GM12878 (cell line): Measurements from ENCODE around the gene TDRD3. TPM values are rescaled to one million over a fixed set of nuclear protein-coding genes. Genes with fewer than 3 reads are reported as not detected.

ENCODE experiments used
- ATAC-seq: fragments of 200-7000 bp; cut with Tn5 transposase; 3 replicates; pipeline ENCODE4 v1.9.1; 2020; ENCODE audit warnings: mild to moderate bottlenecking, moderate library complexity
- BruUV-seq: library from RNA; stranded (reverse); fragments of 400-500 nt; replicated peaks from 2 replicates; lab custom pipeline; 2021; lab: Mats Ljungman, UMichigan
- CTCF ChIA-PET: fragments of 300-600 bp; sonication (Branson Sonifier 250); formaldehyde crosslinking; extraction: SDS; loops from one replicate; lab custom pipeline; 2021; ENCODE audit warnings: inconsistent platforms; lab: Yijun Ruan, JAX
- POLR2A ChIA-PET: fragments of 350-600 bp; formaldehyde crosslinking; extraction: SDS; loops from one replicate; lab custom pipeline; 2021; ENCODE audit warnings: inconsistent platforms; lab: Charles Lee
- RAD21 ChIA-PET: fragments of 300-600 bp; sonication (Branson Sonifier 250); formaldehyde crosslinking; loops from one replicate; lab custom pipeline; 2023; ENCODE audit warnings: antibody characterized with exemption; ENCODE audit not compliant: unreplicated experiment; lab: Charles Lee
- SMC1A ChIA-PET: fragments of 300-600 bp; sonication (Branson Sonifier 250); formaldehyde crosslinking; loops from one replicate; lab custom pipeline; 2023; ENCODE audit not compliant: unreplicated experiment, uncharacterized antibody; lab: Charles Lee
- DNase-seq: peaks from one replicate; pipeline ENCODE4 v3.0.0-alpha.2; 2011; ENCODE audit warnings: low read depth, low spot score
- FAIRE-seq: peaks from 3 replicates; lab custom pipeline; 2011; peaks lifted over from hg19 to GRCh38; lab: Jason Lieb, UNC
- H2AFZ ChIP-seq: 2 replicates; pipeline ENCODE4 v1.6.0; 2011; ENCODE audit warnings: low read depth, low read length, control low read depth; ENCODE audit not compliant: control insufficient read depth
- H3K27ac ChIP-seq: 2 replicates; pipeline ENCODE4 v1.5.1; 2011; ENCODE audit warnings: control low read depth; ENCODE audit not compliant: control insufficient read depth, insufficient read depth
- H3K27me3 ChIP-seq, 2 experiments: replicated peaks in 1 of 2; 2 replicates each; pipeline versions ENCODE4 v1.6.0 to v1.6.1; 2011; ENCODE audit warnings: low read length in 1 of 2; ENCODE audit not compliant: control insufficient read depth in 2 of 2, insufficient read depth in 2 of 2
- H3K36me3 ChIP-seq, 2 experiments: 2 replicates each; pipeline ENCODE4 v1.5.1; 2011; ENCODE audit warnings: low read length in 1 of 2; ENCODE audit not compliant: control insufficient read depth in 2 of 2, insufficient read depth in 2 of 2
- H3K4me1 ChIP-seq: 2 replicates; pipeline ENCODE4 v1.6.1; 2011; ENCODE audit warnings: mild to moderate bottlenecking, low read length, moderate library complexity, mixed read lengths; ENCODE audit not compliant: control insufficient read depth, insufficient read depth
- H3K4me2 ChIP-seq: 2 replicates; pipeline ENCODE4 v1.6.0; 2011; ENCODE audit warnings: control low read depth; ENCODE audit not compliant: control insufficient read depth, insufficient read depth
- H3K4me3 ChIP-seq: fragments of 200-600 bp; sonication (generic); 2 replicates; pipeline ENCODE4 v1.5.1; 2016
- H3K79me2 ChIP-seq: 2 replicates; pipeline ENCODE4 v1.6.0; 2011; ENCODE audit warnings: low read length; ENCODE audit not compliant: control insufficient read depth, insufficient read depth
- H3K9ac ChIP-seq: 2 replicates; pipeline ENCODE4 v1.8.0; 2011; ENCODE audit warnings: low read length, control low read depth, mixed read lengths; ENCODE audit not compliant: control insufficient read depth, insufficient read depth
- H3K9me3 ChIP-seq: replicated peaks from 3 replicates; pipeline ENCODE4 v1.5.1; 2011; ENCODE audit warnings: mild to moderate bottlenecking, low read length; ENCODE audit not compliant: control insufficient read depth, insufficient read depth
- H4K20me1 ChIP-seq: 2 replicates; pipeline ENCODE4 v1.6.0; 2011; ENCODE audit not compliant: control insufficient read depth, insufficient read depth
- RUNX3 ChIP-seq: IDR thresholded peaks from 2 replicates; pipeline ENCODE4 v1.6.1; 2012; ENCODE audit warnings: low read length, inconsistent platforms
- SMC3 ChIP-seq: IDR thresholded peaks from 2 replicates; pipeline ENCODE4 v1.6.1; 2011; ENCODE audit warnings: low read length, improper control_type of control experiment, borderline replicate concordance
- WGBS: methylation state at CpG from one replicate; pipeline ENCODE4 v1.1.6; 2016; ENCODE audit warnings: low lambda C conversion rate; ENCODE audit not compliant: insufficient replicate concordance, insufficient coverage; ENCODE audit errors: missing lambda C conversion rate; 5-methylcytosine and 5-hydroxymethylcytosine counted together
- in situ Hi-C: fragments of 300-500 bp; cut with MboI; formaldehyde crosslinking; loops from 9 replicates; pipeline ENCODE4 v1.14.3; 2018; ENCODE audit warnings: mixed read lengths
- intact Hi-C: fragments of 100-400 bp; cut with micrococcal nuclease; formaldehyde crosslinking; loops from one replicate; pipeline ENCODE4 v1.14.2; 2022; ENCODE audit not compliant: unreplicated experiment
- polyA plus RNA-seq, 11 experiments: library from polyadenylated mRNA; depleted of rRNA in 4 of 11; unstranded in 6 of 11; stranded (reverse) in 5 of 11; fragments of >200 nt; fragmentation: Nextera tagmentation in 4 of 11; fragmentation: Illumina TruSeq in 1 of 11; extraction: Ambion mirVana in 4 of 11; extraction: Trizol in 1 of 11; gene quantifications; 1 replicate in 1 of 11; 2 replicates in 10 of 11; pipeline versions ENCODE4 v1.2.1 to v1.2.3, GENCODE V29; 2011 to 2016; ENCODE audit warnings: inconsistent platforms in 2 of 11, missing spikeins in 2 of 11, low read depth in 1 of 11
- total RNA-seq, 4 experiments: library from RNA; depleted of rRNA in 3 of 4; stranded (reverse); fragments of >200 nt in 3 of 4; fragmentation: Illumina TruSeq in 1 of 4; extraction: Trizol in 1 of 4; gene quantifications; 2 replicates each; pipeline versions ENCODE4 v1.2.1 to v1.2.3, GENCODE V29; 2013 to 2021
- TF ChIP-seq, protein P1 (sequence below): fragments of 450-650 bp; IDR thresholded peaks from 2 replicates; pipeline ENCODE4 v1.6.1; 2017; ENCODE audit warnings: antibody characterized with exemption, mild to moderate bottlenecking, moderate library complexity

Gene TDRD3
- total and polyA plus RNA-seq, 10 of the 15 experiments (the other 5 are each of a cell fraction or from before 2014, with no cell fraction given): 8.4 to 27.9 (median 15.8) TPM

DNA sequence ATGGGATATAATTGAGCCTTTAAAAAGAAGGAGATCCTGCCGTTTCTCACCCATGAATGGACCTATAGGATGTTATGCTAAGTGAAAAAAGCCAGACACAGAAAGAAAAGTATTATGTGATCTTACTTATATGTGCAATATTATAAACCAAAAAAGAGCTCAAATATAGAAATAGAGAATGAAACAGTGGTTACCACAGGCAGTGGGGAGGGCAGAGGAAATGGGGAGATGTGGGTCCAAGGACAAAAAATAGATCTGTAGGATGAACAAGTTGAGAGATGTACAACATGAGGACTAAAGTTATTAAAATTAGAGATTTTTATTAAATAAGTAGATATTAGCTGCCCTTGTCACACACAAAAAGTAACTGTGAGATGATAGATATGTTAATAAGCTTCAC, 29.1 kb downstream of the TDRD3 start:
- SMC1A ChIA-PET: interaction anchor here (0.6 to 7.1 kb wide), 8 partner anchors 11 to 1035 kb away, joined by 3 to 111 read pairs (median 4); partner anchors contain the start of gene TDRD3
- no peaks in the 10 kb centered on the region for H3K27me3 ChIP-seq
- no peak overlapping the region for H2AFZ ChIP-seq
- peaks cover 16% of the 10 kb centered on the region for H3K4me1 ChIP-seq
- no peak for TF ChIP-seq SMC3
- TF ChIP-seq, protein P1, sequence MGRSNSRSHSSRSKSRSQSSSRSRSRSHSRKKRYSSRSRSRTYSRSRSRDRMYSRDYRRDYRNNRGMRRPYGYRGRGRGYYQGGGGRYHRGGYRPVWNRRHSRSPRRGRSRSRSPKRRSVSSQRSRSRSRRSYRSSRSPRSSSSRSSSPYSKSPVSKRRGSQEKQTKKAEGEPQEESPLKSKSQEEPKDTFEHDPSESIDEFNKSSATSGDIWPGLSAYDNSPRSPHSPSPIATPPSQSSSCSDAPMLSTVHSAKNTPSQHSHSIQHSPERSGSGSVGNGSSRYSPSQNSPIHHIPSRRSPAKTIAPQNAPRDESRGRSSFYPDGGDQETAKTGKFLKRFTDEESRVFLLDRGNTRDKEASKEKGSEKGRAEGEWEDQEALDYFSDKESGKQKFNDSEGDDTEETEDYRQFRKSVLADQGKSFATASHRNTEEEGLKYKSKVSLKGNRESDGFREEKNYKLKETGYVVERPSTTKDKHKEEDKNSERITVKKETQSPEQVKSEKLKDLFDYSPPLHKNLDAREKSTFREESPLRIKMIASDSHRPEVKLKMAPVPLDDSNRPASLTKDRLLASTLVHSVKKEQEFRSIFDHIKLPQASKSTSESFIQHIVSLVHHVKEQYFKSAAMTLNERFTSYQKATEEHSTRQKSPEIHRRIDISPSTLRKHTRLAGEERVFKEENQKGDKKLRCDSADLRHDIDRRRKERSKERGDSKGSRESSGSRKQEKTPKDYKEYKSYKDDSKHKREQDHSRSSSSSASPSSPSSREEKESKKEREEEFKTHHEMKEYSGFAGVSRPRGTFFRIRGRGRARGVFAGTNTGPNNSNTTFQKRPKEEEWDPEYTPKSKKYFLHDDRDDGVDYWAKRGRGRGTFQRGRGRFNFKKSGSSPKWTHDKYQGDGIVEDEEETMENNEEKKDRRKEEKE: no peak
- TF ChIP-seq RUNX3: peak; percentile 70
- H3K9ac ChIP-seq: no peak overlapping the region
- H3K4me2 ChIP-seq: peak overlapping the region; percentile 7; the same call in 1 of the 2 replicates
- no peaks in the 10 kb centered on the region for H4K20me1 ChIP-seq
- no peaks in the 10 kb centered on the region for H3K36me3 ChIP-seq
- POLR2A ChIA-PET: interaction anchor here (1.1 to 2.5 kb wide), 3 partner anchors 28 to 37 kb away, joined by 3 to 10 read pairs (median 5); partner anchors contain the start of gene TDRD3
- no peak for DNase-seq
- no peak overlapping the region for H3K4me3 ChIP-seq
- peaks cover 12% of the 10 kb centered on the region for H3K79me2 ChIP-seq
- in situ Hi-C loops: loop anchor here (5.0 kb wide), 1 partner anchor 264 kb away; the partner anchor contains the start of gene DIAPH3
- WGBS: 40% methylated on average over 1 of the region's 1 CpG
- peak overlapping the region; percentile 67; the same call in 1 of the 2 replicates for H3K27ac ChIP-seq
- peak; percentile 23 for ATAC-seq
- CTCF ChIA-PET: interaction anchor here (0.6 to 7.5 kb wide), 9 partner anchors 14 to 745 kb away, joined by 3 to 112 read pairs (median 4); partner anchors contain the start of gene TDRD3
- RAD21 ChIA-PET: interaction anchor here (1.1 to 7.2 kb wide), 7 partner anchors 14 to 261 kb away, joined by 3 to 103 read pairs (median 6); partner anchors contain the start of gene TDRD3
- H3K9me3 ChIP-seq: peaks cover 6% of the 10 kb centered on the region; the same call in 2 of the 3 replicates
- intact Hi-C loops: no loop called here
- FAIRE-seq: no peak
- no TSS peak for BruUV-seq
